NB4 (cell line): ENCODE measurements around the gene NAV1.
"Not testable (repeated sequence)": the region's sequence is repeated elsewhere in the genome, so short reads cannot be mapped to it uniquely, and the experiment has no call there.

Experiments
- DNase-seq: peaks from one replicate; pipeline ENCODE4 v3.0.0; 2010; ENCODE audit warnings: low read depth
- H3K4me3 ChIP-seq: one replicate; pipeline ENCODE4 v1.5.1; 2011; ENCODE audit warnings: mild to moderate bottlenecking, low read depth, low read length, moderate library complexity
- CTCF ChIP-seq: IDR thresholded peaks from one replicate; pipeline ENCODE4 v1.5.1; 2012; ENCODE audit warnings: low read depth, low read length
- MAX ChIP-seq: IDR thresholded peaks from 2 replicates; pipeline ENCODE4 v1.6.1; 2011; ENCODE audit warnings: low read depth, low read length
- MYC ChIP-seq: IDR thresholded peaks from 2 replicates; pipeline ENCODE4 v1.6.1; 2011; ENCODE audit warnings: low read depth, low read length
- POLR2A ChIP-seq: IDR thresholded peaks from 2 replicates; pipeline ENCODE4 v1.6.1; 2011; ENCODE audit warnings: mild to moderate bottlenecking; ENCODE audit not compliant: insufficient read length; ENCODE audit errors: extremely low read depth

NAV1 gene

GRCh38 chr1:201545851-201546492, 7.0 kb downstream of the NAV1 start:
- DNase-seq = peak; percentile 34
- H3K4me3 ChIP-seq = no peak overlapping the region
- TF ChIP-seq MYC (no peak), CTCF (peak; percentile 25)

- H3K4me3 ChIP-seq, DNase-seq: not testable (repeated sequence)
Observed at GRCh38 chr1:201549522-201549921, 10.6 kb downstream of the NAV1 start.

- TF ChIP-seq MAX = no peak
- TF ChIP-seq CTCF = no peak
- no peak for TF ChIP-seq MYC
- no peak for TF ChIP-seq POLR2A
Observed at GRCh38 chr1:201551096-201551495, 12.2 kb downstream of the NAV1 start.

GRCh38 chr1:201551877-201552731, 13.2 kb downstream of the NAV1 start:
- TF ChIP-seq MAX (no peak), POLR2A (no peak), MYC (no peak), CTCF (no peak)
- no peak overlapping the region for H3K4me3 ChIP-seq
- DNase-seq = peak; percentile 74

More at GRCh38 chr1:201551096-201551495, 12.2 kb downstream of the NAV1 start:
- DNase-seq = no peak
- no peak overlapping the region for H3K4me3 ChIP-seq

- TF ChIP-seq MAX = no peak
- TF ChIP-seq POLR2A = no peak
- no peak for TF ChIP-seq CTCF
- no peak for TF ChIP-seq MYC
- no peak for DNase-seq
- no peak overlapping the region for H3K4me3 ChIP-seq
Observed at GRCh38 chr1:201552941-201553351, 14.0 kb downstream of the NAV1 start.

- no peak for DNase-seq
Observed at GRCh38 chr1:201553496-201554189, 14.7 kb downstream of the NAV1 start.

More at GRCh38 chr1:201553496-201554189, 14.7 kb downstream of the NAV1 start:
- TF ChIP-seq MAX = no peak
- no peak for TF ChIP-seq POLR2A
- TF ChIP-seq MYC = no peak
- no peak for TF ChIP-seq CTCF
- H3K4me3 ChIP-seq = no peak overlapping the region
